SK-N-SH treated with all-trans-retinoic acid at 6 μM for 48 hours (cell line): Measurements from ENCODE around the gene ROCK2.

Source experiments
- ATAC-seq: fragments of 200-7000 bp; cut with Tn5 transposase; 3 replicates; pipeline ENCODE4 v1.9.1; 2020; ENCODE audit warnings: mild to moderate bottlenecking, moderate library complexity
- ARNTL ChIP-seq: fragments of 450-650 bp; formaldehyde crosslinking; IDR thresholded peaks from 2 replicates; pipeline ENCODE4 v1.5.0; 2020; ENCODE audit warnings: low read depth, mild to moderate bottlenecking, moderate library complexity, borderline replicate concordance
- BACH2 ChIP-seq: fragments of 250-450 bp; sonication (Bioruptor Pico); IDR thresholded peaks from 2 replicates; pipeline ENCODE4 v1.9.0; 2021; ENCODE audit warnings: mild to moderate bottlenecking, borderline replicate concordance
- CSDC2 ChIP-seq: fragments of 250-450 bp; sonication (Bioruptor Pico); IDR thresholded peaks from 2 replicates; pipeline ENCODE4 v1.5.0; 2020; ENCODE audit warnings: mild to moderate bottlenecking, moderate library complexity
- CSRNP3 ChIP-seq: fragments of 250-450 bp; sonication (Bioruptor Pico); IDR thresholded peaks from 2 replicates; pipeline ENCODE4 v1.5.1; 2021; ENCODE audit warnings: mild to moderate bottlenecking, moderate library complexity
- ESRRG ChIP-seq: fragments of 250-450 bp; sonication (Bioruptor Pico); IDR thresholded peaks from 2 replicates; pipeline ENCODE4 v1.6.1; 2021; ENCODE audit warnings: mild to moderate bottlenecking
- OSR1 ChIP-seq: fragments of 250-450 bp; sonication (Bioruptor Pico); IDR thresholded peaks from 2 replicates; pipeline ENCODE4 v1.8.0; 2022; ENCODE audit warnings: moderate library complexity, mild to moderate bottlenecking, inconsistent platforms
- POU6F1 ChIP-seq: fragments of 250-450 bp; sonication (Bioruptor Pico); IDR thresholded peaks from 2 replicates; pipeline ENCODE4 v1.8.0; 2021; ENCODE audit warnings: low read depth, mild to moderate bottlenecking, moderate library complexity, borderline replicate concordance
- PPARA ChIP-seq: fragments of 250-450 bp; sonication (Bioruptor Pico); IDR thresholded peaks from 2 replicates; pipeline ENCODE4 v1.5.0; 2020; ENCODE audit warnings: mild to moderate bottlenecking, borderline replicate concordance
- RARB ChIP-seq: fragments of 250-450 bp; sonication (Bioruptor Pico); IDR thresholded peaks from 2 replicates; pipeline ENCODE4 v1.8.0; 2021; ENCODE audit warnings: mild to moderate bottlenecking, moderate library complexity
- TCF4 ChIP-seq: fragments of 250-450 bp; sonication (Bioruptor Pico); IDR thresholded peaks from 2 replicates; pipeline ENCODE4 v1.8.0; 2021; ENCODE audit warnings: mild to moderate bottlenecking, moderate library complexity, borderline replicate concordance
- TSHZ2 ChIP-seq: fragments of 250-450 bp; sonication (Bioruptor Pico); IDR thresholded peaks from 2 replicates; pipeline ENCODE4 v1.5.0; 2020; ENCODE audit warnings: mild to moderate bottlenecking, moderate library complexity
- ZC3H10 ChIP-seq: fragments of 250-450 bp; sonication (Bioruptor Pico); IDR thresholded peaks from 2 replicates; pipeline ENCODE4 v1.5.1; 2021; ENCODE audit warnings: mild to moderate bottlenecking, moderate library complexity
- ZFP3 ChIP-seq: fragments of 250-450 bp; sonication (Bioruptor Pico); IDR thresholded peaks from 2 replicates; pipeline ENCODE4 v1.5.0; 2020; ENCODE audit warnings: mild to moderate bottlenecking, moderate library complexity
- ZFP30 ChIP-seq: fragments of 450-650 bp; formaldehyde crosslinking; IDR thresholded peaks from 2 replicates; pipeline ENCODE4 v1.5.0; 2022; ENCODE audit warnings: mild to moderate bottlenecking, moderate library complexity
- ZNF70 ChIP-seq: fragments of 450-650 bp; formaldehyde crosslinking; IDR thresholded peaks from 2 replicates; pipeline ENCODE4 v1.5.0; 2020; ENCODE audit warnings: mild to moderate bottlenecking, moderate library complexity
- ZNF8 ChIP-seq: fragments of 450-650 bp; formaldehyde crosslinking; IDR thresholded peaks from 2 replicates; pipeline ENCODE4 v1.5.0; 2020; ENCODE audit warnings: mild to moderate bottlenecking, moderate library complexity
- TF ChIP-seq, protein P1 (sequence below): fragments of 250-450 bp; sonication (Bioruptor Pico); IDR thresholded peaks from 2 replicates; pipeline ENCODE4 v1.5.1; 2020; ENCODE audit warnings: low read depth, mild to moderate bottlenecking, moderate library complexity
- TF ChIP-seq, protein P2 (sequence below): fragments of 250-450 bp; sonication (Bioruptor Pico); IDR thresholded peaks from 2 replicates; pipeline ENCODE4 v1.8.0; 2020; ENCODE audit warnings: mild to moderate bottlenecking, moderate library complexity, borderline replicate concordance

Gene ROCK2

GRCh38 chr2:11296401-11296800 lies 48.0 kb downstream of the ROCK2 start:
- no peak for ATAC-seq
- TF ChIP-seq BACH2 (no peak), CSDC2 (no peak), ZNF8 (CRISPR knock-in tag) (no peak), PPARA (CRISPR knock-in tag) (no peak), TSHZ2 (CRISPR knock-in tag) (no peak), ZNF70 (no peak), ZFP30 (CRISPR knock-in tag) (no peak), ARNTL (CRISPR knock-in tag) (no peak), OSR1 (no peak), ESRRG (CRISPR knock-in tag) (no peak), RARB (no peak)
- TF ChIP-seq, protein P1, sequence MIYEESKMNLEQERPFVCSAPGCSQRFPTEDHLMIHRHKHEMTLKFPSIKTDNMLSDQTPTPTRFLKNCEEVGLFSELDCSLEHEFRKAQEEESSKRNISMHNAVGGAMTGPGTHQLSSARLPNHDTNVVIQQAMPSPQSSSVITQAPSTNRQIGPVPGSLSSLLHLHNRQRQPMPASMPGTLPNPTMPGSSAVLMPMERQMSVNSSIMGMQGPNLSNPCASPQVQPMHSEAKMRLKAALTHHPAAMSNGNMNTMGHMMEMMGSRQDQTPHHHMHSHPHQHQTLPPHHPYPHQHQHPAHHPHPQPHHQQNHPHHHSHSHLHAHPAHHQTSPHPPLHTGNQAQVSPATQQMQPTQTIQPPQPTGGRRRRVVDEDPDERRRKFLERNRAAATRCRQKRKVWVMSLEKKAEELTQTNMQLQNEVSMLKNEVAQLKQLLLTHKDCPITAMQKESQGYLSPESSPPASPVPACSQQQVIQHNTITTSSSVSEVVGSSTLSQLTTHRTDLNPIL (CRISPR knock-in tag): no peak

GRCh38 chr2:11292464-11293255 lies 51.8 kb downstream of the ROCK2 start:
- no peak for ATAC-seq
- TF ChIP-seq ZNF70 (no peak), TSHZ2 (CRISPR knock-in tag) (no peak)

DNA sequence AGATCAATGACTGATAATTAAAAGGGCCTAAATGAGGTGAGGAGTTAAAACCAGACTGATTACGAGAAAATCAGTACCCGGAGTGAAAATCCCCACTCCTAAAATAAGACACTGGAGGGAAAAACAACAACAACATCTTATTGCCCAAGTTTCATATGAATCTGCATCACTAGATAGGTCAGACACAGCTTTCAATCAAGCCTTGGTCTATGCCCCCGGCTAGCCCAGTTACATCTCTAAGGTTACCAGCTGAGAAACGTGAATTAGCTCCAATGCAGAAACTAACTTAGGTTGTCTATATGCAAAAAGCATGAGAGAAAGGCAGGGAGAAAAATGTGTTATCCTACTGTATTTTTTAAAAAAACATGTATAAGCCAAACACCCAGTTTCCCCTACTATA lies 53.7 kb downstream of the ROCK2 start:
- ATAC-seq: no peak
- TF ChIP-seq RARB (no peak), POU6F1 (CRISPR knock-in tag) (no peak), ZFP3 (CRISPR knock-in tag) (no peak), TCF4 (CRISPR knock-in tag) (no peak), ZC3H10 (no peak), CSRNP3 (CRISPR knock-in tag) (no peak), ZFP30 (CRISPR knock-in tag) (no peak)
- TF ChIP-seq, protein P1 (CRISPR knock-in tag): no peak
- TF ChIP-seq, protein P2, sequence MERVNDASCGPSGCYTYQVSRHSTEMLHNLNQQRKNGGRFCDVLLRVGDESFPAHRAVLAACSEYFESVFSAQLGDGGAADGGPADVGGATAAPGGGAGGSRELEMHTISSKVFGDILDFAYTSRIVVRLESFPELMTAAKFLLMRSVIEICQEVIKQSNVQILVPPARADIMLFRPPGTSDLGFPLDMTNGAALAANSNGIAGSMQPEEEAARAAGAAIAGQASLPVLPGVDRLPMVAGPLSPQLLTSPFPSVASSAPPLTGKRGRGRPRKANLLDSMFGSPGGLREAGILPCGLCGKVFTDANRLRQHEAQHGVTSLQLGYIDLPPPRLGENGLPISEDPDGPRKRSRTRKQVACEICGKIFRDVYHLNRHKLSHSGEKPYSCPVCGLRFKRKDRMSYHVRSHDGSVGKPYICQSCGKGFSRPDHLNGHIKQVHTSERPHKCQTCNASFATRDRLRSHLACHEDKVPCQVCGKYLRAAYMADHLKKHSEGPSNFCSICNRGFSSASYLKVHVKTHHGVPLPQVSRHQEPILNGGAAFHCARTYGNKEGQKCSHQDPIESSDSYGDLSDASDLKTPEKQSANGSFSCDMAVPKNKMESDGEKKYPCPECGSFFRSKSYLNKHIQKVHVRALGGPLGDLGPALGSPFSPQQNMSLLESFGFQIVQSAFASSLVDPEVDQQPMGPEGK (CRISPR knock-in tag): no peak
